LNCaP clone FGC (cell line): ENCODE data around the gene NECAB3.

ENCODE experiments used
- DNase-seq: peaks from one replicate; pipeline ENCODE4 v3.0.0-alpha.2; 2011; ENCODE audit warnings: low read depth
- H3K4me3 ChIP-seq: 2 replicates; pipeline ENCODE4 v1.5.1; 2011; ENCODE audit warnings: mild to moderate bottlenecking, low read depth, low read length, control low read depth
- CTCF ChIP-seq: IDR thresholded peaks from 2 replicates; pipeline ENCODE4 v1.5.1; 2012; ENCODE audit warnings: mild to moderate bottlenecking; ENCODE audit not compliant: control insufficient read depth, insufficient read depth; ENCODE audit errors: extremely low read depth

The NECAB3 gene

DNA sequence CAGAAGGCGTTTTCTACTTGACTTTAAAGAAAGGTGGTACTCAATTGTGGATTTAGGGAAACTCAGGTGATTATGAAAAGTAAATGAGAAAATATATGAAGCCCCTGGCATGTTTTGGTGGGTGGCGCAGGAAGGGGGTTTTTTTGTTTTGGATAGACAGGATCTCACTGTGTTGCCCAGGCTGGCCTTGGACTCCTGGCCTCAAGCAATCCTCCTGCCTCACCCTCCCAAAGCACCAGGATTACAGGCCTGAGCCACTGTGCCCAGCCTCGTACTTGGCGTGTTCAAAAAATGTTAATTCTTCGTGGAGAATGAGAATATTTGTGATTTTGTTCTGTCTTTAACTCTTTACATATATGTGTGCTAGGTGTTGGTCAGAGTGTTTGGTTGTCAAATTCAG lies 44.2 kb downstream of the NECAB3 start:
- TF ChIP-seq CTCF, result no peak
- DNase-seq, result no peak
- H3K4me3 ChIP-seq, result no peak overlapping the region

DNA sequence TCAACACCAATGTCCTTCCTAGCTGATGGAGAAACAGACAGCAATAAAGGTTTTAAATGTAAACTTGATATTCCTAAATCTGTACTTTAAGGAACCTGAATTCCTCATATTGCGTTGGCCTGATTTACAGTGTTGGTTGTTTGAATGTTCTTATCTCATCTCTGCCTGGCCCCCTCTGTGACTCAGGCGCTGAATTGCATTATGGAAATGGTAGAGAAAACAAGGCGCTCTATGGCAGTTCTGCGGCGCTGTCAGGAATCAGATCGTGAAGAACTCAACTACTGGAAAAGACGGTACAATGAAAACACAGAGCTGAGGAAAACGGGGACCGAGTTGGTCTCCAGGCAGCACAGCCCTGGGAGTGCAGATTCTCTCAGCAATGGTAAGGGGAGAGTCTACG lies 44.7 kb downstream of the NECAB3 start:
- TF ChIP-seq CTCF, result no peak
- no peak for DNase-seq
- H3K4me3 ChIP-seq, result no peak overlapping the region

GRCh38 chr20:33627577-33628216 lies 46.5 kb downstream of the NECAB3 start:
- no peak for TF ChIP-seq CTCF
- DNase-seq, result no peak
- no peak overlapping the region for H3K4me3 ChIP-seq

- H3K4me3 ChIP-seq, result no peak overlapping the region
- TF ChIP-seq CTCF, result no peak
- DNase-seq, result no peak
Measured at GRCh38 chr20:33626190-33626589, 48.0 kb downstream of the NECAB3 start.

GRCh38 chr20:33624399-33624798 lies 49.8 kb downstream of the NECAB3 start:
- DNase-seq, result no peak
- H3K4me3 ChIP-seq, result no peak overlapping the region
- TF ChIP-seq CTCF, result no peak

- no peak overlapping the region for H3K4me3 ChIP-seq
- no peak for DNase-seq
- TF ChIP-seq CTCF, result no peak
Measured at GRCh38 chr20:33622705-33623365, 51.4 kb downstream of the NECAB3 start.
